PC-3 (cell line): ENCODE results near the gene GXYLT2.

Experiments
- EZH2 ChIP-seq: fragments of 300-600 bp; sonication (generic); IDR thresholded peaks from one replicate; pipeline ENCODE4 v1.6.1; 2017; ENCODE audit warnings: antibody characterized with exemption, mild to moderate bottlenecking, low read length; ENCODE audit not compliant: unreplicated experiment
- EZH2phosphoT487 ChIP-seq: fragments of 300-600 bp; sonication (generic); IDR thresholded peaks from 2 replicates; pipeline ENCODE4 v1.6.1; 2018; ENCODE audit warnings: mild to moderate bottlenecking, antibody characterized with exemption, low read length, borderline replicate concordance
- TF ChIP-seq, protein P1 (sequence below): fragments of 300-600 bp; sonication (generic); conservative IDR thresholded peaks from 2 replicates; pipeline ENCODE4 v1.5.1; 2017; ENCODE audit warnings: antibody characterized with exemption, low read depth, mild to moderate bottlenecking, low read length

DNA sequence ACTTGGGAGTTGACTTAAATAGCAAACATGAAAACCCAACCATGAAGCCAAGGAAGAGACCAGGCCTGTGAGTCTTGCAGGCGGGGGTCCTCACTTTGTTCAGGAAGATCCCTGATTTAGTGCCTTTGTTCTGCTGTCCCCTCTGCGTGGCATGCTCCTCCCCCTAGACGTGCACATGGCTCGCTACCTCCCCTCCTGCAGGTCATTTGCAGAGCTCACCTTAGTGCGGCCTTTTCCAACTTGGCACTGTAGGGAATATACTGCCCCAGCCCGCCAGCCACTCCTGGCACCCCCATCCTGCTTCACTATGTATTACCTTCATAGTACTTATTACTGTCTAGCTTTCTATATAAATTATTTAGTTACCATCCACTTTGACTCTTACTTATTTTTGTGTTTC, 18.3 kb downstream of the GXYLT2 start:
- no peak for TF ChIP-seq EZH2phosphoT487
- no peak for TF ChIP-seq EZH2
- TF ChIP-seq, protein P1, sequence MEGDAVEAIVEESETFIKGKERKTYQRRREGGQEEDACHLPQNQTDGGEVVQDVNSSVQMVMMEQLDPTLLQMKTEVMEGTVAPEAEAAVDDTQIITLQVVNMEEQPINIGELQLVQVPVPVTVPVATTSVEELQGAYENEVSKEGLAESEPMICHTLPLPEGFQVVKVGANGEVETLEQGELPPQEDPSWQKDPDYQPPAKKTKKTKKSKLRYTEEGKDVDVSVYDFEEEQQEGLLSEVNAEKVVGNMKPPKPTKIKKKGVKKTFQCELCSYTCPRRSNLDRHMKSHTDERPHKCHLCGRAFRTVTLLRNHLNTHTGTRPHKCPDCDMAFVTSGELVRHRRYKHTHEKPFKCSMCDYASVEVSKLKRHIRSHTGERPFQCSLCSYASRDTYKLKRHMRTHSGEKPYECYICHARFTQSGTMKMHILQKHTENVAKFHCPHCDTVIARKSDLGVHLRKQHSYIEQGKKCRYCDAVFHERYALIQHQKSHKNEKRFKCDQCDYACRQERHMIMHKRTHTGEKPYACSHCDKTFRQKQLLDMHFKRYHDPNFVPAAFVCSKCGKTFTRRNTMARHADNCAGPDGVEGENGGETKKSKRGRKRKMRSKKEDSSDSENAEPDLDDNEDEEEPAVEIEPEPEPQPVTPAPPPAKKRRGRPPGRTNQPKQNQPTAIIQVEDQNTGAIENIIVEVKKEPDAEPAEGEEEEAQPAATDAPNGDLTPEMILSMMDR = no peak
